Measurements from ENCODE around the gene CTNNAL1.
"Not testable (repeated sequence)": the region's sequence is repeated elsewhere in the genome, so short reads cannot be mapped to it uniquely, and the experiment has no call there.

Gene CTNNAL1

DNA sequence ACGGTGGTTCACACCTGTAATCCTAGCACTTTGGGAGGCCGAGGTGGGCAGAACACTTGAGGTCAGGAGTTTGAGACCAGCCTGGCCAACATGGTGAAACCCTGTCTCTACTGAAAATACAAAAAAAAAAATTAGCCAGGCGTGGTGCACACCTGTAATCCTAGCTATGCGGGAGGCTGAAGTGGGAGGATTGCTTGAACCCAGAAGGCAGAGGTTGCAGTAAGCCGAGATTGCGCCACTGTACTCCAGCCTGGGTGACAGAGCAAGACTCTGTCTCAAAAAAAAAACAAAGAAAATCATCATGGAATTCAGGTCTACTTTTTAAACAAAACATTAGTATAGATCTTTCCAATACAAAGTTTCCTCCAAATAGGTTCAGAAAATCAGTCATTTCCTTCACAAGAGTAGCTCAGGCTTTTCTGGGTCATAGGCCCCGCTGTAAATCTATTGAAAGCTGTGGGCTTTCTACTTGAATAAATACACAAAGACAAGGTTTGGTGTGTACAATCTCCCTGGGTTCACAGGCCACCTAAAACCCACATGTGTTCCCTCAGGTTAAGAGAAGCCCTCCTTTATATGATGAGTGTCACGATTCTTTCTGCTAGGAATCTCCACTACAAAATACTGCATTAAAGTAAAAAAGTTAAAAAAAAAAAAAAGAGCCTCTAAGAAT is 114.1 kb downstream of the CTNNAL1 start:
- H3K27me3 ChIP-seq (ENCODE audit: control insufficient read depth in 5 of 5, insufficient read depth in 4 of 5, low read length in 5 of 5); H3K4me3 ChIP-seq (ENCODE audit: low read depth in 1 of 5, low read length in 5 of 5); H3K4me1 ChIP-seq (ENCODE audit: control insufficient read depth in 5 of 5, insufficient read depth in 5 of 5, low read length in 5 of 5); H3K9ac ChIP-seq (ENCODE audit: low read length in 5 of 5); H3K9me3 ChIP-seq (ENCODE audit: control insufficient read depth in 5 of 5, low read length in 5 of 5); H3K27ac ChIP-seq (ENCODE audit: low read depth, low read length): not testable (repeated sequence)
- H3K36me3 ChIP-seq (ENCODE audit: control insufficient read depth in 5 of 5, insufficient read depth in 5 of 5, low read length in 5 of 5): peaks cover 74 to 94% (median 81%) of the 10 kb centered on the region in 5 donors

DNA sequence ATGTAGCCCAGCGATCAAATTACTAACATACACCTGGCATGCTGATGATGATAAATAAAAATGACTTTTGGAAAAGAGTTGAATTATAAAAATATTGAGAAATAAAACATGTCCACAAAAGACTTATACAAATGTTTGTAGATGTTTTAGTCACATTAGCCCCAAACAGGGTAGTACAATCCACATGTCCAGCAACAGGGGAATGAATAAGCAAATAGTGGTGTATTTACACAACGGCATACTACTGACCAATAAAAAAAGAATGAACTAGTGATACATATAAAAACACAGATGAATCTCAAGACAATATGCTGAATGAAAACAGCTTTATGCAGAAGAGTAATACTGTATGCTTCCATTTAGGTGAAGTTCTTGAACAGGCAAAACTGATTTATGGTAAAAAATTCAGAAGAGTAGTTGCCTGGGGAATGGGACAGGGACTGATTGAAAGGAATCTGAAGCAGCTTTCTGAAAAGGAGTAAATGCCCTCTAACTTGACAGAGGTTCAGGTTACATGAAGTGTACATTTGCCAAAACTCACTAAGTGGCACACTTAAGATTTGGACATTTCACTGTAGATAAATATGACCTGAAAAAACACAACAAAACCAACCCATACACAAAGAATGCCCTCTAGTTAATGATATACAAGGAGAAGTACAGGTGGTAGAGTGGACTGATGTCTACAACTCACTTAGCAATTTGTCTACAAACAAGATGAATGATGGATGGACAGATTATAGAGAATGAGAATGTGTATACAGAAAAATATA is 115.8 kb downstream of the CTNNAL1 start:
- H3K9ac ChIP-seq (ENCODE audit: low read length in 5 of 5): no peak overlapping the region
- no peaks in the 10 kb centered on the region for H3K4me1 ChIP-seq (ENCODE audit: control insufficient read depth in 5 of 5, insufficient read depth in 5 of 5, low read length in 5 of 5)
- H3K27ac ChIP-seq (ENCODE audit: low read depth, low read length): no peak overlapping the region
- H3K27me3 ChIP-seq (ENCODE audit: control insufficient read depth in 5 of 5, insufficient read depth in 4 of 5, low read length in 5 of 5): no peaks in the 10 kb centered on the region
- H3K9me3 ChIP-seq (ENCODE audit: control insufficient read depth in 5 of 5, low read length in 5 of 5): no peaks in the 10 kb centered on the region
- no peak overlapping the region for H3K4me3 ChIP-seq (ENCODE audit: low read depth in 1 of 5, low read length in 5 of 5)
- H3K36me3 ChIP-seq (ENCODE audit: control insufficient read depth in 5 of 5, insufficient read depth in 5 of 5, low read length in 5 of 5): peaks cover 74 to 95% (median 83%) of the 10 kb centered on the region in 5 donors

DNA sequence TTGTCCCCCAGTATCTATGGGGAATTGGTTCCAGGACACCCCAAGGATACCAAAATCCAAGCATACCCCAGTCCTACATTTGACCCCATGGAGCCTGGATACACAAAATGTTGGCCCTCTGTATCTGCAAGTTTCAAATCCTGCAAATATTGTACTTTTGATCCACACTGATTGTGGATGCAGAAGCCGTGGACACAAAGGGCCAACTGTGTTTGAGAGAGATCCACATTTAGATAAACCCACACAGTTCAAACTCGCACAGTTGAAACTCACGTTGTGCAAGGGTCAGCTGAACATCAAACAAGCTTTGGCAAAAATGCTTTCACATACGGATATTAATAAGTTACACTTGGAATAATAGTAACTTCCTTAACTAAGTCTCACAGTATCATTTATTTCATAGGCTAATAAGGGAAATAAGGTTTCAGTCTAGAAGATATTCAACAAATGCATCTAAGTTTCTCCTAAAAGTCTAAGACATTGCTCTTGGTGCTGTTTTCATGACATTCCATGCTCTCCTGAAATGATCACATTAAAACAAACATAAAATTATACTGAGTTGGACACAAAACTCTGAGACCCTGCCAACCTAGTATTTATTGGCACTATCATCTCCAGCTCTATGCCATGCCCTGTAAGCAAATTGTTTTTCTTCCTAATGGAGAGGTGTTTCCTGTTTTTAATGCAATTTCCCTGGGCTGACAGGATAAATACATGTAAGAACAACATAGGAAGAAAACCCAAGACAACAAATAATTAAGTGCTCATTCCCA is 118.9 kb downstream of the CTNNAL1 start:
- Histone ChIP-seq H3K27ac (ENCODE audit: low read depth, low read length) (no peak overlapping the region), H3K9ac (ENCODE audit: low read length in 5 of 5) (no peak overlapping the region)

More for the DNA sequence above, 118.9 kb downstream of the CTNNAL1 start:
- Histone ChIP-seq H3K9me3 (ENCODE audit: control insufficient read depth in 5 of 5, low read length in 5 of 5) (no peaks in the 10 kb centered on the region), H3K36me3 (ENCODE audit: control insufficient read depth in 5 of 5, insufficient read depth in 5 of 5, low read length in 5 of 5) (peaks cover 68 to 97% (median 85%) of the 10 kb centered on the region in 5 donors), H3K27me3 (ENCODE audit: control insufficient read depth in 5 of 5, insufficient read depth in 4 of 5, low read length in 5 of 5) (no peaks in the 10 kb centered on the region), H3K4me3 (ENCODE audit: low read depth in 1 of 5, low read length in 5 of 5) (no peak overlapping the region), H3K4me1 (ENCODE audit: control insufficient read depth in 5 of 5, insufficient read depth in 5 of 5, low read length in 5 of 5) (no peaks in the 10 kb centered on the region)

Measured in subcutaneous abdominal adipose tissue (tissue), 5 donors.